Measurements from ENCODE around the gene CRADD.

DNA sequence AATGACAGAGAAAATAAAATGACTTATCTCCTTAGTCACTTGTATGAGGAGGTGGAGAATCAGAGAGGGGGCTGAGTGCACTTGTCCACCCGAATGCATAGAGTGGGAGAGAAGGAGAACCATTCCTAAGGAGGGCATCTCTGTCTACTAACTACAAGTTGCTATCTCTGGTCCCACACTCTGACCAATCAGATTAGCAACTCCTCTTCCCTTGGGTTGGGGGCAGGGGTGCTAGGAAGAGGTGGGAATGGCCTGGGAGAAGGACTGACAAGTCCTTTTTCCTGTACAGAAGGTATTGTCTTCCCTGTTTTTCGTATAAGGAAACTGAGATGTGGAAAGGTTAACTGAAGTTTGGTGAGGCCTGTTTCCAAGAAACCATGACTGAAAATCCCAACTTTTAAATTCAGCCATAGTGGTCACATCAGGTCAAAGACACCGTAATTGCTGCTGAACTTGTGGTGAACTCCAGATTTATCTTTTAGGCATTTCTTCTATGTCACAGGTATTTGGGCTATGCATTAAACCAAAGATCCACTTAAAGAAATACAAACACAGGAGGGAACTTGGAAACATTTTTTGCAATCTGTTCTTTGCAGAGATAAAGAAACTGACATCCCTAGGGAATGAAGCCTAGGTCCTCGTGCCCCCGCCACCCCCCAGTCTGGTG is 207.8 kb downstream of the CRADD start:
- no peak for TF ChIP-seq MAX (IDR thresholded peaks at IDR 0.05)
- no peak for TF ChIP-seq CEBPB (IDR thresholded peaks at IDR 0.05)
- no peak for TF ChIP-seq TCF12 (IDR thresholded peaks at IDR 0.05; ENCODE audit: low read depth)
- TF ChIP-seq YY1 (IDR thresholded peaks at IDR 0.05; ENCODE audit: low read depth) = no peak
- TF ChIP-seq FOXM1 (IDR thresholded peaks at IDR 0.05; ENCODE audit: borderline replicate concordance, low read depth) = no peak
- TF ChIP-seq CREB1 (IDR thresholded peaks at IDR 0.05; ENCODE audit: low read depth) = no peak
- TF ChIP-seq TAF1 (IDR thresholded peaks at IDR 0.05; ENCODE audit: low read depth) = no peak
- no peak for TF ChIP-seq EP300 (IDR thresholded peaks at IDR 0.05; ENCODE audit: borderline replicate concordance)
- no peak for TF ChIP-seq NFIC (IDR thresholded peaks at IDR 0.05)
- no peak for TF ChIP-seq USF1 (IDR thresholded peaks at IDR 0.05)
